Calu3 (cell line): ENCODE results near the gene PNMA6E. TPM values are rescaled to one million over a fixed set of nuclear protein-coding genes. Genes with fewer than 3 reads are reported as not detected.

Source experiments
- BruUV-seq: library from RNA; stranded (reverse); fragments of 400-500 nt; replicated peaks from 2 replicates; lab custom pipeline; 2021; lab: Mats Ljungman, UMichigan
- CTCF ChIA-PET: fragments of 300-600 bp; sonication (Branson Sonifier 250); formaldehyde crosslinking; loops from one replicate; lab custom pipeline; 2022; ENCODE audit warnings: antibody characterized with exemption; lab: Charles Lee
- DNase-seq: peaks from one replicate; pipeline ENCODE4 v3.0.0; 2022
- H3K27ac Mint-ChIP-seq: one replicate; pipeline ENCODE4 v1.8.0; 2022; ENCODE audit warnings: mixed read lengths; ENCODE audit not compliant: unreplicated experiment
- H3K27me3 Mint-ChIP-seq: one replicate; pipeline ENCODE4 v1.8.0; 2022; ENCODE audit warnings: mixed read lengths; ENCODE audit not compliant: unreplicated experiment
- H3K36me3 Mint-ChIP-seq: one replicate; pipeline ENCODE4 v1.8.0; 2022; ENCODE audit warnings: mild to moderate bottlenecking, moderate library complexity, mixed read lengths; ENCODE audit not compliant: insufficient read depth, unreplicated experiment
- H3K4me1 Mint-ChIP-seq: one replicate; pipeline ENCODE4 v1.8.0; 2022; ENCODE audit warnings: mild to moderate bottlenecking, low read depth, mixed read lengths; ENCODE audit not compliant: unreplicated experiment
- H3K4me3 Mint-ChIP-seq: one replicate; pipeline ENCODE4 v1.8.0; 2022; ENCODE audit warnings: mild to moderate bottlenecking, low read depth, moderate library complexity, mixed read lengths; ENCODE audit not compliant: unreplicated experiment
- H3K9me3 Mint-ChIP-seq: one replicate; pipeline ENCODE4 v1.8.0; 2022; ENCODE audit warnings: low read depth, mixed read lengths; ENCODE audit not compliant: unreplicated experiment
- intact Hi-C: fragments of 100-400 bp; cut with micrococcal nuclease; formaldehyde crosslinking; loops from one replicate; pipeline ENCODE4 v1.10.0; 2022; ENCODE audit not compliant: unreplicated experiment
- total RNA-seq: library from RNA; stranded (reverse); gene quantifications from 2 replicates; pipeline ENCODE4 v1.2.3, GENCODE V29; 2022
- TF ChIP-seq, protein P1 (sequence below): fragments of 200-600 bp; IDR thresholded peaks from one replicate; pipeline ENCODE4 v1.8.0; 2022; ENCODE audit warnings: antibody characterized with exemption; ENCODE audit not compliant: unreplicated experiment

The PNMA6E gene
- total RNA-seq, 1 experiment from 2014 or later, result not detected

DNA sequence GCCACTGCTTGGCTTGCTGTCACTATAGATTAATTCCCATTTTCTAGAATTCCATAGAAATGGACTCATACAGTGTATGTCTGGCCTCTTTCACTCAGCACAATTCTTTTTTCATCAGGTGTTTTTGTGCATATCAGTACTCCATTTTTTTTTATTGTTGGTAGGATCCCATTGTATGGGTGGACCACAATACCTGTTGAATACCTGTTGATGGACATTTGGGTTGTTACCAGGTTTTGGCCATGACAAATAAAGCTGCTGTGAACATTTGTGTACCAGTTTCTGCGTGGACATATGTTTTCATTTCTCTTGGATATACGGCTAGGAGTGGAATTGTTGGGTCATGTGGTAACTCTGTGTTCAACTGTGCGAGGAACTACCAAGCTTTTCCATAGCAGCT is 25.1 kb upstream of the PNMA6E start:
- TF ChIP-seq, protein P1, sequence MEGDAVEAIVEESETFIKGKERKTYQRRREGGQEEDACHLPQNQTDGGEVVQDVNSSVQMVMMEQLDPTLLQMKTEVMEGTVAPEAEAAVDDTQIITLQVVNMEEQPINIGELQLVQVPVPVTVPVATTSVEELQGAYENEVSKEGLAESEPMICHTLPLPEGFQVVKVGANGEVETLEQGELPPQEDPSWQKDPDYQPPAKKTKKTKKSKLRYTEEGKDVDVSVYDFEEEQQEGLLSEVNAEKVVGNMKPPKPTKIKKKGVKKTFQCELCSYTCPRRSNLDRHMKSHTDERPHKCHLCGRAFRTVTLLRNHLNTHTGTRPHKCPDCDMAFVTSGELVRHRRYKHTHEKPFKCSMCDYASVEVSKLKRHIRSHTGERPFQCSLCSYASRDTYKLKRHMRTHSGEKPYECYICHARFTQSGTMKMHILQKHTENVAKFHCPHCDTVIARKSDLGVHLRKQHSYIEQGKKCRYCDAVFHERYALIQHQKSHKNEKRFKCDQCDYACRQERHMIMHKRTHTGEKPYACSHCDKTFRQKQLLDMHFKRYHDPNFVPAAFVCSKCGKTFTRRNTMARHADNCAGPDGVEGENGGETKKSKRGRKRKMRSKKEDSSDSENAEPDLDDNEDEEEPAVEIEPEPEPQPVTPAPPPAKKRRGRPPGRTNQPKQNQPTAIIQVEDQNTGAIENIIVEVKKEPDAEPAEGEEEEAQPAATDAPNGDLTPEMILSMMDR, result no peak
- peaks cover 84% of the 10 kb centered on the region for H3K27me3 Mint-ChIP-seq
- no peaks in the 10 kb centered on the region for H3K4me1 Mint-ChIP-seq
- intact Hi-C loops, result no loop called here
- CTCF ChIA-PET, result no interaction called here
- no peak overlapping the region for H3K27ac Mint-ChIP-seq
- H3K9me3 Mint-ChIP-seq, result peaks cover 4% of the 10 kb centered on the region
- no peaks in the 10 kb centered on the region for H3K36me3 Mint-ChIP-seq
- DNase-seq, result no peak
- no TSS peak for BruUV-seq
- no peak overlapping the region for H3K4me3 Mint-ChIP-seq

DNA sequence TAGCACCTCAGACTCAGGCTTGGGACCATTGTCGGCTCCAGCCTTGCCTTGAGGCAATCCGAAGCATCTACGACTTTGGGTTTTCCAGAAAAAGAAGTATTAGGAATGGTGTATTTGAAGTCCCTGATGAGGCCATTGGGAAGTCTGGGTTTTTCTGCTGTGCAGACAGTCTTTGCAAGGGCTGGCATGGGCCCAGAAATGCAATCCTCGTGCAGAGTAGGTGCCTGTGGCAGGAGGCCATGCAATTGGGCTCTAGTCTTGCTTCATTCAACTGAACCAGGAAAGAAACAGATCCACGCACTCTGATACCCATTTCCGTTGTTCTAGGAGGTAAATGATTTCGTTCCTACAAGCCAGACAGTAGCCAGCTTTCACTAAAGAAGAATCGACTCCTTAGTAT is 22.5 kb upstream of the PNMA6E start:
- intact Hi-C loops, result no loop called here
- Mint-ChIP-seq H3K4me1 (no peaks in the 10 kb centered on the region), H3K9me3 (peaks cover 2% of the 10 kb centered on the region), H3K4me3 (no peak overlapping the region), H3K27ac (no peak overlapping the region), H3K27me3 (peaks cover 83% of the 10 kb centered on the region), H3K36me3 (no peaks in the 10 kb centered on the region)
- CTCF ChIA-PET, result no interaction called here
- DNase-seq, result no peak
- no TSS peak for BruUV-seq
- TF ChIP-seq, protein P1, result no peak

DNA sequence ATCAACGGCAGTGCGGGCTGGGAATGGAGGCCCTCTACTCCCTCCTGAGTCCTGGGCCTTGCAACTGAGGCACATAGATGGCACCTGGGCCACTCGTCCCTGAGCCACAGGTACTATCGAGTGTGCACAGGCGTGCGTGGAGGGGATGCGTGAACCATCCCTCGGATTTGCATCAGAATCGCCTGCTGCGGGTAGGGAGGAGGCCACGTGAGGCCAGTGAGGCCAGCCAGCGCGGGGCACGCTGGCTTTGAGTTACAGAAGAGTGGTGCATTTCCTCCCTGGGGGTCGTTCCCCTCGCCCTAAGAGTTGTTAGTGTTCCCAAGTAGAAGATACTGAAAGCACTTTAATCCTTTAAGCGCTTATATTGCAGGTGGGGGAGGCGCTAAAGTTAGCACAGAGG is 20.7 kb upstream of the PNMA6E start:
- Mint-ChIP-seq H3K27me3 (peaks cover 83% of the 10 kb centered on the region), H3K4me1 (no peaks in the 10 kb centered on the region), H3K9me3 (no peaks in the 10 kb centered on the region), H3K27ac (no peak overlapping the region), H3K36me3 (no peaks in the 10 kb centered on the region), H3K4me3 (no peak overlapping the region)
- intact Hi-C loops, result no loop called here
- CTCF ChIA-PET, result no interaction called here
- TF ChIP-seq, protein P1, result no peak
- DNase-seq, result no peak
- no TSS peak for BruUV-seq

DNA sequence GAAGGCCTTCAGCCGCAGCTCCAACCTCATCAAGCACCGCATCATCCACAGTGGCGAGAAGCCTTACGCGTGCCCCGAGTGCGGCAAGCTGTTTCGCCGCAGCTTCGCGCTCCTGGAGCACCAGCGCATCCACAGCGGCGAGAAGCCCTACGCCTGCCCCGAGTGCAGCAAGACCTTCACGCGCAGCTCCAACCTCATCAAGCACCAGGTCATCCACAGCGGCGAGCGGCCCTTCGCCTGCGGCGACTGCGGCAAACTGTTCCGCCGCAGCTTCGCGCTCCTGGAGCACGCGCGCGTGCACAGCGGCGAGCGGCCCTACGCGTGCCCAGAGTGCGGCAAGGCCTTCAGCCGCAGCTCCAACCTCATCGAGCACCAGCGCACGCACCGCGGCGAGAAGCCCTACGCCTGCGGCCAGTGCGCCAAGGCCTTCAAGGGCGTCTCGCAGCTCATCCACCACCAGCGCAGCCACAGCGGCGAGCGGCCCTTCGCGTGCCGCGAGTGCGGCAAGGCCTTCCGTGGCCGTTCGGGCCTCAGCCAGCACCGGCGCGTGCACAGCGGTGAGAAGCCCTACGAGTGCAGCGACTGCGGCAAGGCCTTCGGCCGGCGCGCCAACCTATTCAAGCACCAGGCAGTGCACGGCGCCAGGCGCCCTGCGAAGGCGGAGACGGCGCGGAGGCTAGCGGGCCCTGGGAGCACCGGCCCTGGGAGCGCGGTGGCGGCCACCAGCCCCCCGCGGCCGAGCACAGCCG is 19.9 kb upstream of the PNMA6E start:
- Mint-ChIP-seq H3K27me3 (peaks cover 83% of the 10 kb centered on the region), H3K9me3 (no peaks in the 10 kb centered on the region), H3K4me3 (no peak overlapping the region), H3K36me3 (no peaks in the 10 kb centered on the region), H3K4me1 (no peaks in the 10 kb centered on the region), H3K27ac (no peak overlapping the region)
- intact Hi-C loops, result no loop called here
- CTCF ChIA-PET, result no interaction called here
- no TSS peak for BruUV-seq
- TF ChIP-seq, protein P1, result no peak
- DNase-seq, result no peak
